PC-3 (cell line): ENCODE measurements around the gene ZKSCAN4. TPM values are rescaled to one million over a fixed set of nuclear protein-coding genes. Genes with fewer than 3 reads are reported as not detected.

Experiments
- ATAC-seq: fragments of 200-7000 bp; cut with Tn5 transposase; 2 replicates; pipeline ENCODE4 v1.9.1; 2020; ENCODE audit warnings: mild to moderate bottlenecking, moderate library complexity
- BruUV-seq: library from RNA; stranded (reverse); fragments of 400-500 nt; replicated peaks from 2 replicates; lab custom pipeline; 2021; lab: Mats Ljungman, UMichigan
- CTCF ChIA-PET: fragments of 300-600 bp; sonication (Branson Sonifier 250); formaldehyde crosslinking; loops from one replicate; lab custom pipeline; 2022; ENCODE audit warnings: antibody characterized with exemption; lab: Charles Lee
- POLR2A ChIA-PET: fragments of 300-600 bp; sonication (Branson Sonifier 250); formaldehyde crosslinking; loops from one replicate; lab custom pipeline; 2022; ENCODE audit warnings: antibody characterized with exemption; ENCODE audit not compliant: unreplicated experiment; lab: Charles Lee
- DNase-seq: peaks from one replicate; pipeline ENCODE4 v3.0.0-alpha.2; 2015
- H2AFZ ChIP-seq: fragments of 300-600 bp; sonication (generic); 2 replicates; pipeline ENCODE4 v1.6.0; 2016; ENCODE audit warnings: antibody characterized with exemption, low read length
- H3F3A ChIP-seq: fragments of 300-600 bp; sonication (generic); one replicate; pipeline ENCODE4 v1.6.0; 2017; ENCODE audit warnings: antibody characterized with exemption, low read length, control low read depth, mild to moderate bottlenecking; ENCODE audit not compliant: unreplicated experiment
- H3K27ac ChIP-seq: fragments of 300-600 bp; sonication (generic); 2 replicates; pipeline ENCODE4 v1.5.1; 2016; ENCODE audit warnings: mild to moderate bottlenecking, low read length
- H3K27me3 ChIP-seq: fragments of 300-600 bp; sonication (generic); 2 replicates; pipeline ENCODE4 v1.6.1; 2016; ENCODE audit warnings: low read length, mixed read lengths
- H3K36me3 ChIP-seq: fragments of 300-600 bp; sonication (generic); 2 replicates; pipeline ENCODE4 v1.6.1; 2016; ENCODE audit warnings: low read depth, mixed run types, low read length, mixed read lengths
- H3K4me1 ChIP-seq: fragments of 300-600 bp; sonication (generic); 2 replicates; pipeline ENCODE4 v1.5.1; 2016; ENCODE audit warnings: low read length; ENCODE audit not compliant: insufficient read depth
- H3K4me2 ChIP-seq: fragments of 300-600 bp; sonication (generic); 2 replicates; pipeline ENCODE4 v1.6.0; 2016; ENCODE audit warnings: low read length
- H3K4me3 ChIP-seq: fragments of 300-600 bp; sonication (generic); 2 replicates; pipeline ENCODE4 v1.5.1; 2016; ENCODE audit warnings: mild to moderate bottlenecking, low read length, mixed read lengths
- H3K79me2 ChIP-seq: fragments of 300-600 bp; sonication (generic); 2 replicates; pipeline ENCODE4 v1.6.1; 2017; ENCODE audit warnings: low read length, mixed read lengths
- H3K9ac ChIP-seq: fragments of 300-600 bp; sonication (generic); 2 replicates; pipeline ENCODE4 v1.6.0; 2016; ENCODE audit warnings: mild to moderate bottlenecking, low read length
- H3K9me2 ChIP-seq: fragments of 300-600 bp; sonication (generic); replicated peaks from 2 replicates; pipeline ENCODE4 v1.6.1; 2016; ENCODE audit warnings: mixed run types, low read length, mixed read lengths
- H3K9me3 ChIP-seq: fragments of 300-600 bp; sonication (generic); 2 replicates; pipeline ENCODE4 v1.6.1; 2016; ENCODE audit warnings: low read length, mixed read lengths
- H4K20me1 ChIP-seq: fragments of 300-600 bp; sonication (generic); 2 replicates; pipeline ENCODE4 v1.6.1; 2016; ENCODE audit warnings: low read length, mixed read lengths
- EZH2 ChIP-seq: fragments of 300-600 bp; sonication (generic); IDR thresholded peaks from one replicate; pipeline ENCODE4 v1.6.1; 2017; ENCODE audit warnings: antibody characterized with exemption, mild to moderate bottlenecking, low read length; ENCODE audit not compliant: unreplicated experiment
- EZH2phosphoT487 ChIP-seq: fragments of 300-600 bp; sonication (generic); IDR thresholded peaks from 2 replicates; pipeline ENCODE4 v1.6.1; 2018; ENCODE audit warnings: mild to moderate bottlenecking, antibody characterized with exemption, low read length, borderline replicate concordance
- intact Hi-C: fragments of 100-400 bp; cut with micrococcal nuclease; formaldehyde crosslinking; loops from 2 replicates; pipeline ENCODE4 v1.9.0; 2023
- total RNA-seq: library from RNA; depleted of rRNA; stranded (reverse); fragments of >200 nt; gene quantifications from 2 replicates; pipeline ENCODE4 v1.2.3, GENCODE V29; 2014
- TF ChIP-seq, protein P1 (sequence below): fragments of 300-600 bp; sonication (generic); conservative IDR thresholded peaks from 2 replicates; pipeline ENCODE4 v1.5.1; 2017; ENCODE audit warnings: antibody characterized with exemption, low read depth, mild to moderate bottlenecking, low read length

The ZKSCAN4 gene
- total RNA-seq, 1 experiment from 2014 or later, result 2.3 TPM

DNA sequence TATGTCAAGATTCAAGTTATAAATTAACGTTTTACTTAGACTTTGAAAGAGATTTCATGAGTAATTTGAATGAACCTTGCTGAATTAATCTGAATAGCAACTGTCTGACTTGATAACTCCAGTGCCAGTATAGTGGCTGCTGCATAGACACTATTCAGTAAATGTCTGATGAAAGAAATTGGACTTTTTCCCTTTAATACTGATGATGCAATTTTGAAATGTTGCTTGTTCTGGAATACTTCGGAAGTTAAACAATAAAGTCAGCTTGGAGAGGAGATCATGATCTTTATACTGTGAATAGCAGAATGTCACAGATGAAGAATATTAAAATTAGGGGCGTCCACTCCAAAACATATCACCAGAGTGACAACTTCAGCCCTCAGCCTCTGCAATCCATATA is 25.7 kb upstream of the ZKSCAN4 start:
- CTCF ChIA-PET, result no interaction called here
- H3K4me3 ChIP-seq, result no peak overlapping the region

DNA sequence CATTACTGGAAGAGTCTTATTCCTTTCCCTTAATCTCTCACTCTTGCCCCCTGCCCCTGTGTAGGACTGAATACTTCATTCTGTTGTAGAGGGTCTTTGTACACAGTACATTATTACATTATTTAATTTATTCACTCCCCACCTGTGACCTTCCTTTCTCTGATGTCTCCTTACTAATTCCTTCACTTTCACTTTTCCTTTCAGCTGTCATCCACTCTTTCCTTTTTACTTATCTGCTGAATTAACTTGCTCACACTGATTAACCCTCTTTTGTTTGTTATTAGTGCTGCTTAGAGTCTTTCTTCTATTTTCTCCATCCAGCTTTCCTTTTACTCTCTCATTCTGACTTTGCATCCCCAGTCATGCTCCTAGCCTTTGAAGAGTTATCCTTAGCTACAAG is 22.8 kb upstream of the ZKSCAN4 start:
- Histone ChIP-seq H4K20me1 (no peaks in the 10 kb centered on the region), H3K9me2 (no peaks in the 10 kb centered on the region), H3K9me3 (no peaks in the 10 kb centered on the region), H3K27ac (no peak overlapping the region), H3K9ac (no peak overlapping the region), H3K36me3 (peaks cover 9% of the 10 kb centered on the region; the same call in 1 of the 2 replicates), H2AFZ (no peak overlapping the region), H3K79me2 (peaks cover 8% of the 10 kb centered on the region), H3F3A (no peaks in the 10 kb centered on the region), H3K4me3 (no peak overlapping the region), H3K4me2 (no peak overlapping the region), H3K4me1 (peaks cover 4% of the 10 kb centered on the region), H3K27me3 (no peaks in the 10 kb centered on the region)
- ATAC-seq (no peak), DNase-seq (no peak)
- TF ChIP-seq EZH2phosphoT487 (no peak), EZH2 (no peak)
- TF ChIP-seq, protein P1, sequence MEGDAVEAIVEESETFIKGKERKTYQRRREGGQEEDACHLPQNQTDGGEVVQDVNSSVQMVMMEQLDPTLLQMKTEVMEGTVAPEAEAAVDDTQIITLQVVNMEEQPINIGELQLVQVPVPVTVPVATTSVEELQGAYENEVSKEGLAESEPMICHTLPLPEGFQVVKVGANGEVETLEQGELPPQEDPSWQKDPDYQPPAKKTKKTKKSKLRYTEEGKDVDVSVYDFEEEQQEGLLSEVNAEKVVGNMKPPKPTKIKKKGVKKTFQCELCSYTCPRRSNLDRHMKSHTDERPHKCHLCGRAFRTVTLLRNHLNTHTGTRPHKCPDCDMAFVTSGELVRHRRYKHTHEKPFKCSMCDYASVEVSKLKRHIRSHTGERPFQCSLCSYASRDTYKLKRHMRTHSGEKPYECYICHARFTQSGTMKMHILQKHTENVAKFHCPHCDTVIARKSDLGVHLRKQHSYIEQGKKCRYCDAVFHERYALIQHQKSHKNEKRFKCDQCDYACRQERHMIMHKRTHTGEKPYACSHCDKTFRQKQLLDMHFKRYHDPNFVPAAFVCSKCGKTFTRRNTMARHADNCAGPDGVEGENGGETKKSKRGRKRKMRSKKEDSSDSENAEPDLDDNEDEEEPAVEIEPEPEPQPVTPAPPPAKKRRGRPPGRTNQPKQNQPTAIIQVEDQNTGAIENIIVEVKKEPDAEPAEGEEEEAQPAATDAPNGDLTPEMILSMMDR, result no peak
- POLR2A ChIA-PET, result no interaction called here
- intact Hi-C loops, result no loop called here
- CTCF ChIA-PET, result no interaction called here
- BruUV-seq, result no TSS peak

More for the DNA sequence above, 25.7 kb upstream of the ZKSCAN4 start:
- H3K4me1 ChIP-seq, result peaks cover 16% of the 10 kb centered on the region
- H3K27ac ChIP-seq, result no peak overlapping the region
- H3F3A ChIP-seq, result no peaks in the 10 kb centered on the region
- H3K9me3 ChIP-seq, result no peaks in the 10 kb centered on the region
- H3K36me3 ChIP-seq, result peaks cover 4% of the 10 kb centered on the region; the same call in 1 of the 2 replicates
- H4K20me1 ChIP-seq, result no peaks in the 10 kb centered on the region
- no peak overlapping the region for H3K4me2 ChIP-seq
- H3K27me3 ChIP-seq, result no peaks in the 10 kb centered on the region
- ATAC-seq, result no peak
- DNase-seq, result no peak
- H3K9ac ChIP-seq, result no peak overlapping the region
- H3K79me2 ChIP-seq, result peaks cover 12% of the 10 kb centered on the region
- H2AFZ ChIP-seq, result no peak overlapping the region
- TF ChIP-seq EZH2phosphoT487 (no peak), EZH2 (no peak)
- TF ChIP-seq, protein P1, result no peak
- intact Hi-C loops, result no loop called here
- H3K9me2 ChIP-seq, result no peaks in the 10 kb centered on the region
- POLR2A ChIA-PET, result no interaction called here
- BruUV-seq, result no TSS peak

DNA sequence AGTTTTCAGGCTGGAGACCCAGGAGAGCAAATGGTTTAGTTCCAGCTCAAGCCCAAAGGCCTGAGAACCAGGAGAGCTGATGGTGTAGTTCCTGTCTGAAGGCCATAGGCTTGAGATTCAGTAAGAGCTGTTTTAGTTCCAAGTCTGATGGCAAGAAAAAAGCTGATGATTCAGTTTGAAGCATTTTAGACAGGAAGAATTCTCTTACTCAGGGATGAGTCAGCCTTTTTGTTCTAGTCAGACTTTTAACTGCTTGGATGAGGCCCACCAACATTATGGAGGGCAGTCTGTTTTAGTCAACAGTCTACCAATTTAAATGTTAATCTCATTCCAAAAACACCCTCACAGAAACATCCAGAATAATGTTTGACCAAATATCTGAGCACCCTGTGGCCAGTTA is 17.4 kb upstream of the ZKSCAN4 start:
- Histone ChIP-seq H4K20me1 (no peaks in the 10 kb centered on the region), H3K27ac (peak overlapping the region; percentile 58), H3F3A (peaks cover 5% of the 10 kb centered on the region), H3K79me2 (peaks cover 25% of the 10 kb centered on the region), H3K27me3 (no peaks in the 10 kb centered on the region), H2AFZ (no peak overlapping the region), H3K4me2 (no peak overlapping the region), H3K4me1 (peaks cover 28% of the 10 kb centered on the region), H3K9ac (no peak overlapping the region), H3K4me3 (no peak overlapping the region), H3K36me3 (peaks cover 9% of the 10 kb centered on the region; the same call in 1 of the 2 replicates), H3K9me3 (no peaks in the 10 kb centered on the region), H3K9me2 (no peaks in the 10 kb centered on the region)
- TF ChIP-seq EZH2 (no peak), EZH2phosphoT487 (no peak)
- TF ChIP-seq, protein P1, result no peak
- POLR2A ChIA-PET, result interaction anchor here (0.7 to 1.2 kb wide), 3 partner anchors 10 to 66 kb away, joined by 3 to 5 read pairs (median 3); partner anchors contain the start of gene ZKSCAN4
- no TSS peak for BruUV-seq
- peak; percentile 92 for DNase-seq
- peak; percentile 56 for ATAC-seq
- intact Hi-C loops, result loop anchor here (1.0 to 5.0 kb wide), 3 partner anchors 68 to 137 kb away; partner anchors contain the start of gene ZSCAN31
- CTCF ChIA-PET, result interaction anchor here (0.5 to 1.0 kb wide), 3 partner anchors 10 to 190 kb away, joined by 3 to 7 read pairs (median 5); no protein-coding TSS in a partner anchor
